HepG2 (cell line): ENCODE measurements around the gene NAV2. TPM values are rescaled to one million over a fixed set of nuclear protein-coding genes. Genes with fewer than 3 reads are reported as not detected.
A peak's percentile ranks its signal among the peaks of the same experiment; 100 is the strongest.

Experiments used
- DNMT3B ChIP-seq: conservative IDR thresholded peaks from 2 replicates; pipeline ENCODE4 v1.6.1; 2016; ENCODE audit warnings: missing biosample characterization, control low read depth
- ELF3 ChIP-seq: IDR thresholded peaks from 2 replicates; pipeline ENCODE4 v1.6.1; 2016; ENCODE audit warnings: missing genetic modification reagents, missing compliant biosample characterization
- FOXK2 ChIP-seq: fragments of 450-650 bp; IDR thresholded peaks from 2 replicates; pipeline ENCODE4 v1.6.1; 2016
- GATAD1 ChIP-seq: IDR thresholded peaks from 2 replicates; pipeline ENCODE4 v1.6.1; 2016; ENCODE audit warnings: missing genetic modification reagents, missing compliant biosample characterization
- GTF2F1 ChIP-seq: fragments of 150-350 bp; IDR thresholded peaks from 2 replicates; pipeline ENCODE4 v1.6.1; 2014; ENCODE audit warnings: low read length
- HMGA1 ChIP-seq: sonication (generic); formaldehyde crosslinking; conservative IDR thresholded peaks from 2 replicates; pipeline ENCODE4 v1.4.0; 2020; ENCODE audit warnings: missing genetic modification reagents
- NR1H2 ChIP-seq: sonication (generic); formaldehyde crosslinking; IDR thresholded peaks from 2 replicates; pipeline ENCODE4 v1.8.1; 2022; ENCODE audit warnings: low read depth, missing genetic modification reagents, borderline replicate concordance
- SKI ChIP-seq: fragments of 450-650 bp; IDR thresholded peaks from one replicate; pipeline ENCODE4 v1.6.1; 2018; ENCODE audit warnings: mild to moderate bottlenecking; ENCODE audit not compliant: partially characterized antibody
- SNAPC4 ChIP-seq: sonication (generic); formaldehyde crosslinking; IDR thresholded peaks from 2 replicates; pipeline ENCODE4 v1.4.0; 2020; ENCODE audit warnings: mild to moderate bottlenecking, missing genetic modification reagents
- TEAD2 ChIP-seq: sonication (generic); formaldehyde crosslinking; IDR thresholded peaks from 2 replicates; pipeline ENCODE4 v1.9.0; 2021; ENCODE audit warnings: missing genetic modification reagents
- ZBTB8A ChIP-seq: sonication (generic); formaldehyde crosslinking; IDR thresholded peaks from 2 replicates; pipeline ENCODE4 v1.4.0; 2020; ENCODE audit warnings: mild to moderate bottlenecking, low read depth, missing genetic modification reagents, borderline replicate concordance
- ZNF570 ChIP-seq: sonication (generic); formaldehyde crosslinking; IDR thresholded peaks from 2 replicates; pipeline ENCODE4 v1.4.0; 2020; ENCODE audit warnings: mild to moderate bottlenecking, missing genetic modification reagents, borderline replicate concordance
- ZNF615 ChIP-seq: sonication (generic); formaldehyde crosslinking; IDR thresholded peaks from 2 replicates; pipeline ENCODE4 v1.5.0; 2020; ENCODE audit warnings: mild to moderate bottlenecking, missing genetic modification reagents, borderline replicate concordance
- ZNF878 ChIP-seq: sonication (generic); formaldehyde crosslinking; IDR thresholded peaks from 2 replicates; pipeline ENCODE4 v1.8.1; 2023; ENCODE audit warnings: mild to moderate bottlenecking, missing genetic modification reagents, moderate library complexity
- polyA plus RNA-seq, 8 experiments: library from polyadenylated mRNA; depleted of rRNA in 3 of 8; stranded (reverse) in 7 of 8; unstranded in 1 of 8; fragments of >200 nt; fragmentation: Illumina TruSeq in 4 of 8; extraction: Trizol in 4 of 8; gene quantifications; 2 replicates each; pipeline versions ENCODE4 v1.2.1 to v1.2.3, GENCODE V29; 2011 to 2016; ENCODE audit warnings: low read depth in 4 of 8, missing spikeins in 1 of 8, mixed read lengths in 1 of 8; ENCODE audit not compliant: insufficient read depth in 1 of 8
- total RNA-seq, 5 experiments: library from RNA; depleted of rRNA; stranded (reverse); fragments of >200 nt; fragmentation: Illumina TruSeq; extraction: Trizol; gene quantifications; 2 replicates each; pipeline ENCODE4 v1.2.3, GENCODE V29; 2016; ENCODE audit warnings: low read depth in 1 of 5
- TF ChIP-seq, protein P1 (sequence below): sonication (generic); formaldehyde crosslinking; IDR thresholded peaks from 2 replicates; pipeline ENCODE4 v1.5.1; 2020; ENCODE audit warnings: mild to moderate bottlenecking, missing genetic modification reagents, moderate library complexity
- TF ChIP-seq, protein P2 (sequence below): sonication (generic); formaldehyde crosslinking; IDR thresholded peaks from 2 replicates; pipeline ENCODE4 v1.5.0; 2020; ENCODE audit warnings: mild to moderate bottlenecking, missing genetic modification reagents
- TF ChIP-seq, protein P3 (sequence below): sonication (generic); formaldehyde crosslinking; IDR thresholded peaks from 2 replicates; pipeline ENCODE4 v1.8.0; 2022; ENCODE audit warnings: missing genetic modification reagents, low read depth, mild to moderate bottlenecking, borderline replicate concordance
- TF ChIP-seq, protein P4 (sequence below): fragments of 450-650 bp; IDR thresholded peaks from 2 replicates; pipeline ENCODE4 v1.6.1; 2017; ENCODE audit warnings: mild to moderate bottlenecking

NAV2 gene
- total and polyA plus RNA-seq, 2 of the 13 experiments (the other 11 are each of a cell fraction or from before 2014, with no cell fraction given): 9.3 to 34.6 TPM

GRCh38 chr11:20084921-20085814, 372.5 kb downstream of the NAV2 start (continued):
- no peak for TF ChIP-seq FOXK2
- no peak for TF ChIP-seq ZBTB8A
- no peak for TF ChIP-seq SNAPC4 (CRISPR knock-in tag)
- no peak for TF ChIP-seq ZNF615 (CRISPR knock-in tag)
- TF ChIP-seq ELF3 (CRISPR knock-in tag): no peak
- TF ChIP-seq DNMT3B (CRISPR knock-in tag): no peak
- TF ChIP-seq GATAD1: no peak
- TF ChIP-seq, protein P1, sequence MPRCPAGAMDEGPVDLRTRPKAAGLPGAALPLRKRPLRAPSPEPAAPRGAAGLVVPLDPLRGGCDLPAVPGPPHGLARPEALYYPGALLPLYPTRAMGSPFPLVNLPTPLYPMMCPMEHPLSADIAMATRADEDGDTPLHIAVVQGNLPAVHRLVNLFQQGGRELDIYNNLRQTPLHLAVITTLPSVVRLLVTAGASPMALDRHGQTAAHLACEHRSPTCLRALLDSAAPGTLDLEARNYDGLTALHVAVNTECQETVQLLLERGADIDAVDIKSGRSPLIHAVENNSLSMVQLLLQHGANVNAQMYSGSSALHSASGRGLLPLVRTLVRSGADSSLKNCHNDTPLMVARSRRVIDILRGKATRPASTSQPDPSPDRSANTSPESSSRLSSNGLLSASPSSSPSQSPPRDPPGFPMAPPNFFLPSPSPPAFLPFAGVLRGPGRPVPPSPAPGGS (CRISPR knock-in tag): no peak
- TF ChIP-seq GTF2F1: no peak
- TF ChIP-seq ZNF878 (CRISPR knock-in tag): no peak
- no peak for TF ChIP-seq NR1H2
- no peak for TF ChIP-seq HMGA1 (CRISPR knock-in tag)
- TF ChIP-seq, protein P2, sequence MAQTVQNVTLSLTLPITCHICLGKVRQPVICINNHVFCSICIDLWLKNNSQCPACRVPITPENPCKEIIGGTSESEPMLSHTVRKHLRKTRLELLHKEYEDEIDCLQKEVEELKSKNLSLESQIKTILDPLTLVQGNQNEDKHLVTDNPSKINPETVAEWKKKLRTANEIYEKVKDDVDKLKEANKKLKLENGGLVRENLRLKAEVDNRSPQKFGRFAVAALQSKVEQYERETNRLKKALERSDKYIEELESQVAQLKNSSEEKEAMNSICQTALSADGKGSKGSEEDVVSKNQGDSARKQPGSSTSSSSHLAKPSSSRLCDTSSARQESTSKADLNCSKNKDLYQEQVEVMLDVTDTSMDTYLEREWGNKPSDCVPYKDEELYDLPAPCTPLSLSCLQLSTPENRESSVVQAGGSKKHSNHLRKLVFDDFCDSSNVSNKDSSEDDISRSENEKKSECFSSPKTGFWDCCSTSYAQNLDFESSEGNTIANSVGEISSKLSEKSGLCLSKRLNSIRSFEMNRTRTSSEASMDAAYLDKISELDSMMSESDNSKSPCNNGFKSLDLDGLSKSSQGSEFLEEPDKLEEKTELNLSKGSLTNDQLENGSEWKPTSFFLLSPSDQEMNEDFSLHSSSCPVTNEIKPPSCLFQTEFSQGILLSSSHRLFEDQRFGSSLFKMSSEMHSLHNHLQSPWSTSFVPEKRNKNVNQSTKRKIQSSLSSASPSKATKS (CRISPR knock-in tag): no peak
- TF ChIP-seq SKI: peak; percentile 22
- TF ChIP-seq, protein P3, sequence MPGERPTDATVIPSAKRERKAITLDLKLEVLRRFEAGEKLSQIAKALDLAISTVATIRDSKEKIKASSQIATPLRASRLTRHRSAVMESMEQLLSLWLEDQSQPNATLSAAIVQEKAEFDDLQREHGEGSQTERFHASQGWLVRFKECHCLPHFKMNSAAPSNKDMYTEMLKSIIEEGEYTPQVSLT (CRISPR knock-in tag): no peak
- no peak for TF ChIP-seq TEAD2
- TF ChIP-seq, protein P4, sequence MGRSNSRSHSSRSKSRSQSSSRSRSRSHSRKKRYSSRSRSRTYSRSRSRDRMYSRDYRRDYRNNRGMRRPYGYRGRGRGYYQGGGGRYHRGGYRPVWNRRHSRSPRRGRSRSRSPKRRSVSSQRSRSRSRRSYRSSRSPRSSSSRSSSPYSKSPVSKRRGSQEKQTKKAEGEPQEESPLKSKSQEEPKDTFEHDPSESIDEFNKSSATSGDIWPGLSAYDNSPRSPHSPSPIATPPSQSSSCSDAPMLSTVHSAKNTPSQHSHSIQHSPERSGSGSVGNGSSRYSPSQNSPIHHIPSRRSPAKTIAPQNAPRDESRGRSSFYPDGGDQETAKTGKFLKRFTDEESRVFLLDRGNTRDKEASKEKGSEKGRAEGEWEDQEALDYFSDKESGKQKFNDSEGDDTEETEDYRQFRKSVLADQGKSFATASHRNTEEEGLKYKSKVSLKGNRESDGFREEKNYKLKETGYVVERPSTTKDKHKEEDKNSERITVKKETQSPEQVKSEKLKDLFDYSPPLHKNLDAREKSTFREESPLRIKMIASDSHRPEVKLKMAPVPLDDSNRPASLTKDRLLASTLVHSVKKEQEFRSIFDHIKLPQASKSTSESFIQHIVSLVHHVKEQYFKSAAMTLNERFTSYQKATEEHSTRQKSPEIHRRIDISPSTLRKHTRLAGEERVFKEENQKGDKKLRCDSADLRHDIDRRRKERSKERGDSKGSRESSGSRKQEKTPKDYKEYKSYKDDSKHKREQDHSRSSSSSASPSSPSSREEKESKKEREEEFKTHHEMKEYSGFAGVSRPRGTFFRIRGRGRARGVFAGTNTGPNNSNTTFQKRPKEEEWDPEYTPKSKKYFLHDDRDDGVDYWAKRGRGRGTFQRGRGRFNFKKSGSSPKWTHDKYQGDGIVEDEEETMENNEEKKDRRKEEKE: no peak
- no peak for TF ChIP-seq ZNF570
